H9 (cell line): ENCODE results near the gene IVNS1ABP. TPM values are rescaled to one million over a fixed set of nuclear protein-coding genes. Genes with fewer than 3 reads are reported as not detected.

Experiments used
- DNase-seq: peaks from one replicate; pipeline ENCODE4 v3.0.0-alpha.2; 2017
- H2AFZ ChIP-seq: one replicate; pipeline ENCODE4 v1.6.1; 2013; ENCODE audit warnings: mild to moderate bottlenecking, low read length, control low read depth, moderate library complexity
- H2AK5ac ChIP-seq: 2 replicates; pipeline ENCODE4 v1.6.1; 2013; ENCODE audit warnings: low read length, control low read depth, mixed read lengths; ENCODE audit not compliant: insufficient read length
- H2BK120ac ChIP-seq: one replicate; pipeline ENCODE4 v1.6.1; 2013; ENCODE audit warnings: low read depth, mild to moderate bottlenecking, low read length, control low read depth, inconsistent platforms; ENCODE audit not compliant: poor library complexity, severe bottlenecking
- H2BK12ac ChIP-seq: 2 replicates; pipeline ENCODE4 v1.6.1; 2013; ENCODE audit warnings: low read length, control low read depth, mixed read lengths, low read depth; ENCODE audit not compliant: insufficient read length
- H2BK15ac ChIP-seq: 2 replicates; pipeline ENCODE4 v1.6.1; 2013; ENCODE audit warnings: low read depth, low read length, control low read depth
- H2BK20ac ChIP-seq: one replicate; pipeline ENCODE4 v1.6.1; 2013; ENCODE audit warnings: low read depth, mild to moderate bottlenecking, low read length, control low read depth, inconsistent platforms; ENCODE audit not compliant: poor library complexity, severe bottlenecking
- H2BK5ac ChIP-seq: 2 replicates; pipeline ENCODE4 v1.6.1; 2013; ENCODE audit warnings: low read length, control low read depth, mixed read lengths; ENCODE audit not compliant: insufficient read length
- H3K14ac ChIP-seq: 2 replicates; pipeline ENCODE4 v1.6.1; 2013; ENCODE audit warnings: low read length, control low read depth; ENCODE audit not compliant: insufficient read depth
- H3K18ac ChIP-seq: 2 replicates; pipeline ENCODE4 v1.6.1; 2013; ENCODE audit warnings: low read depth, mild to moderate bottlenecking, mixed read lengths, low read length, control low read depth; ENCODE audit not compliant: insufficient read length
- H3K23ac ChIP-seq: 2 replicates; pipeline ENCODE4 v1.6.1; 2013; ENCODE audit warnings: low read length, control low read depth, mixed read lengths, low read depth; ENCODE audit not compliant: insufficient read length
- H3K23me2 ChIP-seq: 2 replicates; pipeline ENCODE4 v1.6.1; 2013; ENCODE audit warnings: low read depth, mild to moderate bottlenecking, mixed read lengths, low read length, control low read depth; ENCODE audit not compliant: insufficient read length, poor library complexity, severe bottlenecking
- H3K27ac ChIP-seq: 2 replicates; pipeline ENCODE4 v1.5.1; 2013; ENCODE audit warnings: low read length, control low read depth, mixed read lengths, low read depth; ENCODE audit not compliant: insufficient read length
- H3K27me3 ChIP-seq: 2 replicates; pipeline ENCODE4 v1.6.1; 2013; ENCODE audit warnings: low read length, control low read depth, inconsistent platforms; ENCODE audit not compliant: insufficient read depth
- H3K4ac ChIP-seq: 2 replicates; pipeline ENCODE4 v1.6.1; 2013; ENCODE audit warnings: low read depth, mild to moderate bottlenecking, control low read depth, inconsistent platforms, low read length, moderate library complexity
- H3K4me1 ChIP-seq: 2 replicates; pipeline ENCODE4 v1.6.1; 2013; ENCODE audit warnings: low read length, control low read depth, inconsistent platforms; ENCODE audit not compliant: insufficient read depth
- H3K4me2 ChIP-seq: 2 replicates; pipeline ENCODE4 v1.6.1; 2013; ENCODE audit warnings: low read length, control low read depth, mixed read lengths; ENCODE audit not compliant: insufficient read length, insufficient read depth
- H3K56ac ChIP-seq: 2 replicates; pipeline ENCODE4 v1.6.1; 2013; ENCODE audit warnings: low read depth, mild to moderate bottlenecking, mixed read lengths, low read length, control low read depth; ENCODE audit not compliant: insufficient read length
- H3K79me1 ChIP-seq: 2 replicates; pipeline ENCODE4 v1.6.1; 2013; ENCODE audit warnings: low read depth, mild to moderate bottlenecking, moderate library complexity, low read length, control low read depth, inconsistent platforms; ENCODE audit not compliant: insufficient read depth, poor library complexity, severe bottlenecking
- H3K79me2 ChIP-seq: 2 replicates; pipeline ENCODE4 v1.6.1; 2013; ENCODE audit warnings: low read length, control low read depth, inconsistent platforms; ENCODE audit not compliant: insufficient read depth
- H3K9ac ChIP-seq: 2 replicates; pipeline ENCODE4 v1.6.1; 2013; ENCODE audit warnings: low read length, control low read depth, mixed read lengths; ENCODE audit not compliant: insufficient read length; ENCODE audit errors: extremely low read depth
- H3K9me3 ChIP-seq: one replicate; pipeline ENCODE4 v1.6.1; 2013; ENCODE audit warnings: low read depth, low read length, inconsistent platforms; ENCODE audit not compliant: control insufficient read depth
- H3T11ph ChIP-seq: one replicate; pipeline ENCODE4 v1.6.1; 2013; ENCODE audit warnings: mild to moderate bottlenecking, low read length, control low read depth, inconsistent platforms
- H4K20me1 ChIP-seq: one replicate; pipeline ENCODE4 v1.6.1; 2013; ENCODE audit not compliant: control insufficient read depth, insufficient read length, insufficient read depth
- H4K5ac ChIP-seq: 2 replicates; pipeline ENCODE4 v1.6.1; 2013; ENCODE audit warnings: low read depth, mild to moderate bottlenecking, mixed read lengths, low read length, control low read depth; ENCODE audit not compliant: insufficient read length
- H4K8ac ChIP-seq: replicated peaks from 2 replicates; pipeline ENCODE4 v1.6.1; 2013; ENCODE audit warnings: low read length, control low read depth, mixed read lengths, low read depth; ENCODE audit not compliant: insufficient read length
- H4K91ac ChIP-seq: 2 replicates; pipeline ENCODE4 v1.6.1; 2013; ENCODE audit warnings: low read depth, mild to moderate bottlenecking, moderate library complexity, mixed read lengths, low read length, control low read depth; ENCODE audit not compliant: insufficient read length
- H3K27ac Mint-ChIP-seq, 3 experiments: 2 replicates in 2 of 3; 3 replicates in 1 of 3; pipeline ENCODE4 v1.8.0; 2020 to 2021; ENCODE audit warnings: mixed read lengths in 3 of 3, mild to moderate bottlenecking in 1 of 3, moderate library complexity in 1 of 3
- H3K27me3 Mint-ChIP-seq: 2 replicates; pipeline ENCODE4 v1.8.0; 2021; ENCODE audit warnings: low read depth, mild to moderate bottlenecking, moderate library complexity, mixed read lengths
- H3K36me3 Mint-ChIP-seq, 3 experiments: 2 replicates in 2 of 3; 3 replicates in 1 of 3; pipeline ENCODE4 v1.8.0; 2020 to 2021; ENCODE audit warnings: low read depth in 3 of 3, mixed read lengths in 3 of 3; ENCODE audit not compliant: insufficient read depth in 1 of 3
- H3K4me1 Mint-ChIP-seq, 2 experiments: 2 replicates each; pipeline ENCODE4 v1.8.0; 2020; ENCODE audit warnings: mixed read lengths in 2 of 2
- H3K4me3 Mint-ChIP-seq, 2 experiments: 2 replicates in 1 of 2; 3 replicates in 1 of 2; pipeline ENCODE4 v1.8.0; 2020 to 2021; ENCODE audit warnings: mild to moderate bottlenecking in 2 of 2, mixed read lengths in 2 of 2, moderate library complexity in 1 of 2
- H3K9me3 Mint-ChIP-seq, 2 experiments: 2 replicates in 1 of 2; 3 replicates in 1 of 2; pipeline ENCODE4 v1.8.0; 2020; ENCODE audit warnings: mild to moderate bottlenecking in 2 of 2, mixed read lengths in 2 of 2, moderate library complexity in 1 of 2
- CTCF ChIP-seq: fragments of 200-600 bp; sonication (generic); conservative IDR thresholded peaks from 3 replicates; pipeline ENCODE4 v1.8.0; 2021; ENCODE audit warnings: antibody characterized with exemption, mild to moderate bottlenecking
- WGBS: extraction: QIAGEN DNeasy Blood & Tissue Kit; methylation state at CpG from one replicate; pipeline ENCODE4 v1.1.7; 2013; ENCODE audit warnings: missing lambda C conversion rate, low lambda C conversion rate, mixed read lengths; ENCODE audit not compliant: insufficient read length; ENCODE audit errors: extremely low coverage; 5-methylcytosine and 5-hydroxymethylcytosine counted together
- total RNA-seq: library from RNA; stranded (reverse); gene quantifications from 2 replicates; pipeline ENCODE4 v1.2.1, GENCODE V29; 2021

The IVNS1ABP gene
- total RNA-seq, 1 experiment from 2014 or later: 110 TPM

DNA sequence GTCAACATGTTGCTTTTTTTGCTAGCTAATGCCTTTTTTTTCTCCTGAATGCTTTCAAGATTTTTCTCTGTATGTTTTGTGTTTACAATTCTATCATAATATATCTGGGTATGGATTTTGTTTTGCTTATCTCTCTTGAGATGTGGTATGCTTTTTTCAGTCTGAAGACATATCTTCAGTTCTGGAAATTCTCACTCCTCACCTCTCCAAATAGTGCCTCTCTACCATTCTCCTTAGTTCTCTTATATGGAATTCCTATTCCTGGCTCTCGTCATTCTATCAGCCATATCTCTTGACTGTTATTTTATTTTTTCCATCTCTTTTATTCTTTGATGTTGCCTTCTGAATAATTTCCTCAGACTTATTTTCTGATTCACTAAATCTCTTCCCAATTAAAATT, 58.4 kb downstream of the IVNS1ABP start:
- Histone ChIP-seq H3K56ac (no peak overlapping the region), H4K8ac (no peak overlapping the region), H2AFZ (no peak overlapping the region), H3K79me1 (no peaks in the 10 kb centered on the region), H3K9ac (no peak overlapping the region), H3K27ac (no peak overlapping the region), H3K4me1 (no peaks in the 10 kb centered on the region), H3K9me3 (no peaks in the 10 kb centered on the region), H3K27me3 (no peaks in the 10 kb centered on the region), H4K91ac (no peak overlapping the region), H3K79me2 (no peaks in the 10 kb centered on the region), H2BK5ac (no peak overlapping the region), H3K18ac (no peak overlapping the region), H3K4ac (no peak overlapping the region), H4K5ac (no peak overlapping the region), H3K23me2 (no peaks in the 10 kb centered on the region), H3T11ph (no peak overlapping the region), H3K14ac (no peak overlapping the region), H3K23ac (no peak overlapping the region), H2BK20ac (no peak overlapping the region), H2BK12ac (no peak overlapping the region), H2BK120ac (no peak overlapping the region), H4K20me1 (no peaks in the 10 kb centered on the region), H2AK5ac (no peak overlapping the region), H2BK15ac (no peak overlapping the region), H3K4me2 (no peak overlapping the region)
- WGBS: no CpG with 5 or more reads among the region's 1 CpG
- peaks cover 0 to 4% of the 10 kb centered on the region in 2 experiments; a peak in 3 of 5 replicates for H3K9me3 Mint-ChIP-seq
- H3K27ac Mint-ChIP-seq: peak overlapping the region in 1 of 3 experiments; percentile 27; a peak in 1 of 7 replicates
- peaks cover 0 to 8% (median 5%) of the 10 kb centered on the region in 3 experiments; a peak in 5 of 7 replicates for H3K36me3 Mint-ChIP-seq
- H3K4me3 Mint-ChIP-seq: no peak overlapping the region
- TF ChIP-seq CTCF: no peak
- no peaks in the 10 kb centered on the region for H3K27me3 Mint-ChIP-seq
- H3K4me1 Mint-ChIP-seq: peaks cover 7 to 9% of the 10 kb centered on the region in 2 experiments
- no peak for DNase-seq
